ENCODE results near the gene ZNF593.

ZNF593 gene

DNA sequence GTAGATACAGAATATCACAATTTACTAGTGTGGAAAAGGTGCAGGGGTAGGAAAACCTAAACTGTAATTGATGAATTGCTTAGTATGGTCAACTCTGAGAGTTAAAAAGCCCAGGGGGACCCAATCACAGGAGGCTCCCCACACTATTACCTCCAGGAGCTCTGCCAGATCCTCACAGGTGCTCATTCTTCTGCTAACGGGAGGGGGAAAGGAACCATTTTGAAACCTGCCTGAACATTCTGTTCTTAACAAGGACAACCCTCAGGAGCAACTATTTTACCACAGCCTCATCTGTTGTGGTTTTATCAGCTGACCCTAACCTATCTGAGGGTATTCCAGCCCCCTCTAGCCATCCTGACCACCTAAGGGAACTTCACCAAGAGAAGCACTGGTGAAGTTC, 39.0 kb upstream of the ZNF593 start:
- Histone ChIP-seq H3K36me3 (ENCODE audit: control insufficient read depth, insufficient read depth, low read length, severe bottlenecking) (no peaks in the 10 kb centered on the region), H3K27me3 (replicated peaks; ENCODE audit: control insufficient read depth, insufficient read depth, low read length) (no peaks in the 10 kb centered on the region), H3K9ac (ENCODE audit: low read length) (no peak overlapping the region), H3K9me3 (ENCODE audit: control insufficient read depth, low read length) (no peaks in the 10 kb centered on the region), H3K4me3 (ENCODE audit: low read length) (no peak overlapping the region), H3K4me1 (ENCODE audit: control insufficient read depth, insufficient read depth, low read length) (peaks cover 15% of the 10 kb centered on the region)
- no peak for DNase-seq (ENCODE audit: low read depth)

DNA sequence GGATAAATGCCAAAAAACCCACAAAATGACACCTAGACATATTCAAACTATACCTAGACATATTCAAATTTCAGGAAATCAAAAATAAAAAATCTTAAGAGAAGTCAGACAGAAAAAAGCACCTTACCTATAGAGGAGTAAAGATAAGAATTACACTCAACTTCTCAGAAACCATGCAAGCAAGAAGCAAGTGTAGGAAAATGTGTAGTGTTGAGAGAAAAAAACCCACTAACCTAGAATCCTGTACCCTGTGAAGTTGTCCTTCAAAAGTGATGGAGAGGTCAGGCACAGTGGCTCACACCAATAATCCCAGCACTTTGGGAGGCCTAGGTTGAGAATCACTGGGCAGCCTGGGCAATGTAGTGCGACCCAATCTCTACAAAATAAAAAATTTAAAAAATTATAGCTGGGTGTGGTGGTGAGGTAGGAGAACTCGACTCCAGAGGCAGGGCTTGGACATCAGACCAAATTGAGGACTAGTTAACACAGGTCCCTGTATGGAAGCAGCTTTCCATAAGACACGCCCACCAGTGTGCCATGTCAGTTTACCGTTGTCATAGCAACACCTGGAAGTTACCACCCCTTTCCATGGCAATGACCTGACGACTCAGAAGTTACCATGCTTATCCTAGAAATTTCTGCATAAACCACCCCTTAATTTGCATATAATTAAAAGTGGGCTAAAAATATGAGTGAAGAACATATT, 37.4 kb upstream of the ZNF593 start:
- Histone ChIP-seq H3K9me3 (ENCODE audit: control insufficient read depth, low read length) (no peaks in the 10 kb centered on the region), H3K36me3 (ENCODE audit: control insufficient read depth, insufficient read depth, low read length, severe bottlenecking) (no peaks in the 10 kb centered on the region), H3K9ac (ENCODE audit: low read length) (no peak overlapping the region), H3K27me3 (replicated peaks; ENCODE audit: control insufficient read depth, insufficient read depth, low read length) (no peaks in the 10 kb centered on the region), H3K4me1 (ENCODE audit: control insufficient read depth, insufficient read depth, low read length) (peaks cover 4% of the 10 kb centered on the region), H3K4me3 (ENCODE audit: low read length) (no peak overlapping the region)
- DNase-seq (ENCODE audit: low read depth) = no peak

DNA sequence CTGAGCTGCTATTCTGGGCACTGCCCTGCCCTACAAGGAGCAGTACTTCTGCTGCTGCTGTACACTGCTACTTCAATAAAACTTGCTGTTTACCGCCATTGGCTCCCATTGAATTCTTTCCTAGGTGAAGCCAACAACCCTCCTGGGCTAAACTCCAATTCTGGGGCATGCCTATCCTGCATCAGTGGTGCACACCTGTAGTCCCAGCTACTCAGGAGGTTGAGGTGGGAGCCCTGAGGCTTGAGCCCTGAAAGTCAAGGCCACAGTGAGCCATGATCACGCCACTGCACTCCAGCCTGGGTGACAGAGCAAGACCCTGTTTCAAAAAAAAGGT, 36.9 kb upstream of the ZNF593 start:
- Histone ChIP-seq H3K27me3 (replicated peaks; ENCODE audit: control insufficient read depth, insufficient read depth, low read length) (no peaks in the 10 kb centered on the region), H3K36me3 (ENCODE audit: control insufficient read depth, insufficient read depth, low read length, severe bottlenecking) (no peaks in the 10 kb centered on the region)
- DNase-seq (ENCODE audit: low read depth) = no peak

DNA sequence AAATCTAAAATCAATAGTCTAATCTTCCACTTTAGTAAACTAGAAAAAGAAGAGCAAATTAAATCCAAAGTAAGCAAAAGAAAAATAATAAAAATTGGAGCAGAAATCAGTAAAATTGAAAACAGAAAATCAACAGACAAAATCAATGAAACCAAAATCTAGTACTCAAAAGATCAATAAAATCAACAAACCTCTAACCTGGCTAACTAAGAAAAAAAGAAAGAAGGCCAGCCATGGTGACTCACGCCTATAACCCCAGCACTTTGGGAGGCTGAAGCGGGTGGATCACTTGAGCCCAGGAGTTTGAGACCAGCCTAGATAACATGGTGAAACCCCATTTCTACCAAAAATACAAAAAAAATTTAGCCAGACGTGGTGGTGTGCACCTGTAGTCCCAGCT, 35.2 kb upstream of the ZNF593 start:
- Histone ChIP-seq H3K9ac (ENCODE audit: low read length) (no peak overlapping the region), H3K4me3 (ENCODE audit: low read length) (no peak overlapping the region), H3K27me3 (replicated peaks; ENCODE audit: control insufficient read depth, insufficient read depth, low read length) (no peaks in the 10 kb centered on the region), H3K9me3 (ENCODE audit: control insufficient read depth, low read length) (no peaks in the 10 kb centered on the region), H3K36me3 (ENCODE audit: control insufficient read depth, insufficient read depth, low read length, severe bottlenecking) (no peaks in the 10 kb centered on the region), H3K4me1 (ENCODE audit: control insufficient read depth, insufficient read depth, low read length) (no peaks in the 10 kb centered on the region)
- DNase-seq (ENCODE audit: low read depth) = no peak

More for the DNA sequence above, 36.9 kb upstream of the ZNF593 start:
- Histone ChIP-seq H3K9me3 (ENCODE audit: control insufficient read depth, low read length) (no peaks in the 10 kb centered on the region), H3K4me1 (ENCODE audit: control insufficient read depth, insufficient read depth, low read length) (no peaks in the 10 kb centered on the region), H3K4me3 (ENCODE audit: low read length) (no peak overlapping the region), H3K9ac (ENCODE audit: low read length) (no peak overlapping the region)

DNA sequence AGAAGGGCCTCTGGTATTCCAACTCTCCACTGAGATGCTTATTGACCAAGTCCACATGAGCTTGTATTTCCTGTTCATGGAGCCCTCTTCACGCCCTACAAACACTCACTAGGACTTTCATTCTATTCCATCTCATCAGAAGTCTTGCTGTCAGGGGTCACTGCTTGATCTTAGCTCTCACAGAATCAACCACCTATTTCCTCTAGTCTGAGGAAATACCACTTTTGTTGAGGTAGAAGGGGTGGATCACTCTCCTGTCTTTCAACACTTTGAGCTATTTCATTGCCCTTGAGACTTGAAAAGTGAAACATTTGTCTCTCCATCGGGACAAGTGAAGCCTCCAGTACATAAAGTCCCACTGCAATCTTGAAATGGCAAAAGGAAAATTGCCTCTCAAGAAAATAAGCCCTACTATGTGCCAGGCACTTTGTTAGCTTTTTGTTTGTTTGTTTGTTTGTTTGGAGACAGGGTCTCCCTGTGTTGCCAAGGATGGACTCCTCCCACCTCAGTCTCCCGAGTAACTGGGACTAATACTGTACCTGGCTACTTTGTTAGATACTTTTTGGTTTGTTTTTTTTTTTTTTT, 30.6 kb upstream of the ZNF593 start:
- no peak for DNase-seq (ENCODE audit: low read depth)
- Histone ChIP-seq H3K4me1 (ENCODE audit: control insufficient read depth, insufficient read depth, low read length) (no peaks in the 10 kb centered on the region), H3K27me3 (replicated peaks; ENCODE audit: control insufficient read depth, insufficient read depth, low read length) (no peaks in the 10 kb centered on the region), H3K4me3 (ENCODE audit: low read length) (no peak overlapping the region), H3K9me3 (ENCODE audit: control insufficient read depth, low read length) (no peaks in the 10 kb centered on the region), H3K9ac (ENCODE audit: low read length) (no peak overlapping the region), H3K36me3 (ENCODE audit: control insufficient read depth, insufficient read depth, low read length, severe bottlenecking) (no peaks in the 10 kb centered on the region)

DNA sequence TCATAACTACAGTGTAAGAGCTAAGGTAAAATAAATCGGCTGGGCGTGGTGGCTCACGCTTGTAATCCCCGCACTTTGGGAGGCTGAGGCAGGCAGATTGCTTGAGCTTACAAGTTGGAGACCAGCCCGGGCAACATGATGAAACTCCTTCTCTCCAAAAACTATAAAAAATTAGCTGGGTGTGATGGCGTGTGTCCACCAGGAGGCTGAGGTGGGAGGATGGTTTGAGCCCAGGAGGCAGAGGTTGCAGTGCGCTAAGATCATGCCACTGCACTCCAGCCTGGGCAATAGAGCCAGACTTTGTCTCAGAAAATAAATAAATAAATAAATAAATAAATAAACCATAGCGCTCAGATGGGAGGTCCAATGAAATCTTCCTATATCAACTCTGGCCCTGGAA, 27.5 kb upstream of the ZNF593 start:
- Histone ChIP-seq H3K4me1 (ENCODE audit: control insufficient read depth, insufficient read depth, low read length) (no peaks in the 10 kb centered on the region), H3K27me3 (replicated peaks; ENCODE audit: control insufficient read depth, insufficient read depth, low read length) (peaks cover 15% of the 10 kb centered on the region), H3K9ac (ENCODE audit: low read length) (no peak overlapping the region), H3K36me3 (ENCODE audit: control insufficient read depth, insufficient read depth, low read length, severe bottlenecking) (no peaks in the 10 kb centered on the region), H3K4me3 (ENCODE audit: low read length) (no peak overlapping the region), H3K9me3 (ENCODE audit: control insufficient read depth, low read length) (no peaks in the 10 kb centered on the region)
- no peak for DNase-seq (ENCODE audit: low read depth)

DNA sequence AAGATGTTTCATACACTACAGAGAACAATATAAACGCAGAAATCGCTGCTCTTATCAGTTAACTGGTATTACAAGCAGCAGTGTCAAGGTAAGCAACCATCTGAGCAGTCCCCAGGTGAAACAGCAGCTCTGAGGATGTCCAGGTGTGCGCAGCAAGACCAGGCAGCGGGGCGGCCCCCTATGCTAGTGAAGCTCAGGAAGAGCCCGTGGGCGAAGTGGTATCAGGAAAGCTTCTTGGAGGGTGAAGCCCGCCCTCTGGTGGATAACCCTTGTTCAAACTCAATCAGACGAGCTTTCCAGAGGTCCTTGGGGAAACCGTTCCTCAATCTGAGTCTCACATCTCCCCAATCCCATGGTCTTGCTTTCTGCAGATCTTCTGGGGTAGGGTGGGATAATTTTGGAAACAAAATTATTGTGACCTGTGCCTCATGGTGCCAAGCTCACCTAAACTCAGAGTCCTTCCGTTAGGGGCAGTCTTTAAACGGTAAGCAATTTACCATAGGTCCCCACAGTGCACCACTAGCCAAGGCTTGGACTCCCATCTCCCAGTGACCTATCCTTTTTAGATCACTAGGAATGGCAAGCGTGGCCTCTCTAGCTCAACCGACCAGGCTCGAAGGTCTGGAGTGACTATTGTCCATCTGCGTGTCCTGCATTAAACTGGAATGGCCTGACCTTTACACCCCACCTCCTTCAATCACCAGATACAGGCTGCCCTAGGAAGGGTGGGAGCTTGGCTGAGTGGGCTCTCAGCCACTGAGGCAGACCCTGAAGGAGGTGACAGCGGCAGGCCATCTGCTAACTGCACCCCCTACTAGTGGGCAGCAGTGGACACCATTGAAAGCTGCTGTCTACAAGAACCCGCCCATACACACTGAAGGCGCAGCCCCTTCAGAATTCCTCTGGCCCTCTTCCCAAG, 24.4 kb upstream of the ZNF593 start:
- Histone ChIP-seq H3K4me1 (ENCODE audit: control insufficient read depth, insufficient read depth, low read length) (no peaks in the 10 kb centered on the region), H3K36me3 (ENCODE audit: control insufficient read depth, insufficient read depth, low read length, severe bottlenecking) (no peaks in the 10 kb centered on the region), H3K27me3 (replicated peaks; ENCODE audit: control insufficient read depth, insufficient read depth, low read length) (peaks cover 39% of the 10 kb centered on the region), H3K9me3 (ENCODE audit: control insufficient read depth, low read length) (no peaks in the 10 kb centered on the region), H3K9ac (ENCODE audit: low read length) (no peak overlapping the region), H3K4me3 (ENCODE audit: low read length) (no peak overlapping the region)
- peak; percentile 94 for DNase-seq (ENCODE audit: low read depth)

DNA sequence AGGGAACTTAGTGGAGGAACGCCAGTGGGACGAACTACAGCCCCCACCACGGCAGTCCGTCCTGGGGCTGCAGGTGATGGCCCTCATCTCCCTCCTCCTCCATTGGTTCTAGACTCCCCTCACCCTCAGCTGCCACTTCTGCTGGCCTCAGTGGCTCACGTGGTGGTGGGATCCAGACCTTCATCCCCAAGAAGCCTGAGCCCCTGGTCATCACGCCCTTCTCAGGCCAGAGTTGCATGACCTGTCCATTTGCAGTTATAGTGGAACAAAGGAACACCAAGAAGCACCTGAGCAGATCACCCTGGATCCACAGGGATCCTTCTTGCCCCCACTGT, 23.8 kb upstream of the ZNF593 start:
- no peaks in the 10 kb centered on the region for H3K4me1 ChIP-seq (ENCODE audit: control insufficient read depth, insufficient read depth, low read length)
- no peaks in the 10 kb centered on the region for H3K36me3 ChIP-seq (ENCODE audit: control insufficient read depth, insufficient read depth, low read length, severe bottlenecking)
- H3K27me3 ChIP-seq (replicated peaks; ENCODE audit: control insufficient read depth, insufficient read depth, low read length) = peaks cover 44% of the 10 kb centered on the region
- H3K9me3 ChIP-seq (ENCODE audit: control insufficient read depth, low read length) = no peaks in the 10 kb centered on the region
- DNase-seq (ENCODE audit: low read depth) = no peak
- no peak overlapping the region for H3K9ac ChIP-seq (ENCODE audit: low read length)
- H3K4me3 ChIP-seq (ENCODE audit: low read length) = no peak overlapping the region

DNA sequence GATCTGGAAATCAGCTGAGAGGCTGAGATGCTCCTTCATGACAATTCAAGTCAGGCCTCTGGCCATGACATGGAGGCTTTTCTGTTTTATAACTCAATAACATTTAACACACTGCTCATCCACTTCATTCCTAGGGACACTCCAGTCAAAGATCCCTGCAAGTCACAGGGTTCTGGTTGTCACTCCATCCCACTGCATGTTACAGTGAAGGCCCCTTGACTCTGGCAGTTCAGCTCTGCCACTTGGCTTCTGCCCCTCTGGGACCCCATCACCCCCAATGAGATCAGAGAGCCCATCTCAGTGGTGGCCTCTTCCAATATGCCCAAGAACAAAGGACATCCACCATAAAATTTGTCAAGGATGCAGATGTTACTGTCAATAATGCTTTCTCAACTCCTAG, 20.8 kb upstream of the ZNF593 start:
- Histone ChIP-seq H3K4me3 (ENCODE audit: low read length) (no peak overlapping the region), H3K27me3 (replicated peaks; ENCODE audit: control insufficient read depth, insufficient read depth, low read length) (peaks cover 59% of the 10 kb centered on the region), H3K9ac (ENCODE audit: low read length) (no peak overlapping the region), H3K36me3 (ENCODE audit: control insufficient read depth, insufficient read depth, low read length, severe bottlenecking) (no peaks in the 10 kb centered on the region), H3K9me3 (ENCODE audit: control insufficient read depth, low read length) (no peaks in the 10 kb centered on the region), H3K4me1 (ENCODE audit: control insufficient read depth, insufficient read depth, low read length) (no peaks in the 10 kb centered on the region)
- DNase-seq (ENCODE audit: low read depth) = no peak

DNA sequence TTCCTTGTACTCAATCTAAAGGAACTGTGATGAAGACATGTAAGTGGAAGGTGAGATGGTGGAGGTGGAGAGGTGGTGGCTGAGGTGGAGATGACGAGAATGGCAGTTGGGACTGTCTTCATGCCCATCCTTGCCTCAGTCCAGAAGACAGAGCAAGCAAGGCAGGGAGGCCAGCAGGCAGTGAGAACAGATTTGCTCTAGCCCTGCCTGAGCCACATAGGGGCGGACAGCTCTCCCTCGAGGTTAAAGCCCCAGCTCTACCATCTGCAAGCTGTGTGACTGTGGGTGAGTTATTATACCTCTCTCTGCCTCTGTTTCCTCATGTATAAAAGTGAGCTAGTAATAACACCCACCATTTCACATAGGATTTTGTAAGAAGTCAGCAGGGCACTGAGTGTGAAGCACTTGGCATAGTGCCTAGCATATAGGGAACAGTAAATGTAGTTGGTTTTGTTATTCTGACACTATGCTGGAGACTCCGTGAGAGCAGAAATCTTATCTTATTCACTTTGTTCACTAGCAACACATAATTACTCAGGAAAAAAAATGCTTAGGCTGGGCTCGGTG, 15.7 kb upstream of the ZNF593 start:
- no peak overlapping the region for H3K4me3 ChIP-seq (ENCODE audit: low read length)
- no peak overlapping the region for H3K9ac ChIP-seq (ENCODE audit: low read length)
- no peaks in the 10 kb centered on the region for H3K9me3 ChIP-seq (ENCODE audit: control insufficient read depth, low read length)
- peaks cover 73% of the 10 kb centered on the region for H3K27me3 ChIP-seq (replicated peaks; ENCODE audit: control insufficient read depth, insufficient read depth, low read length)
- no peaks in the 10 kb centered on the region for H3K4me1 ChIP-seq (ENCODE audit: control insufficient read depth, insufficient read depth, low read length)
- no peak for DNase-seq (ENCODE audit: low read depth)
- H3K36me3 ChIP-seq (ENCODE audit: control insufficient read depth, insufficient read depth, low read length, severe bottlenecking) = no peaks in the 10 kb centered on the region

DNA sequence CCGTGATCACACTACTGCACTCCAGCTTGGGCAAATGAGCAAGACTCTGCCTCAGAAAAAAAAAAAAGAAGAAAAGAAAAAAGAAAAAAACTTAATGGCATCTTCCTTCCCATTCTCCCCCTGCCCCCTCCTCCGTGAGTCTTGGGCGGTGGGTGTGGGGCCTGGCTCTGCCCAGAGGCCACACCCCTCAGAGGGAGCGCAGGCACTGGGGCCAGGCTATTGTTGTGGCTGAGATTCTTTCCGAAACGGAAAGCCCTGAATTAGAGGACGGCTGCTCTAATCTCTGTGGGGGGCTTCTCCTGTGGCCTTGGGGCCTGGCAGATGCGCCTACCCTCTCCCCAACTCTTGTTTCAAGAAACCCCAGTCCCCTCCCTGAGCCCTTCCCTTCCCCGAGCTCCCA, 15.0 kb upstream of the ZNF593 start:
- no peak for DNase-seq (ENCODE audit: low read depth)
- H3K36me3 ChIP-seq (ENCODE audit: control insufficient read depth, insufficient read depth, low read length, severe bottlenecking) = no peaks in the 10 kb centered on the region
- H3K4me1 ChIP-seq (ENCODE audit: control insufficient read depth, insufficient read depth, low read length) = no peaks in the 10 kb centered on the region
- H3K9ac ChIP-seq (ENCODE audit: low read length) = no peak overlapping the region
- peaks cover 71% of the 10 kb centered on the region for H3K27me3 ChIP-seq (replicated peaks; ENCODE audit: control insufficient read depth, insufficient read depth, low read length)
- no peak overlapping the region for H3K4me3 ChIP-seq (ENCODE audit: low read length)
- no peaks in the 10 kb centered on the region for H3K9me3 ChIP-seq (ENCODE audit: control insufficient read depth, low read length)
